ENCODE data around the gene PLN.

PLN gene

GRCh38 chr6:118589649-118590365 lies 41.7 kb downstream of the PLN start:
- H3K36me3 ChIP-seq (ENCODE audit: insufficient read depth, insufficient read length, low read length), result no peaks in the 10 kb centered on the region
- H3K4me3 ChIP-seq (ENCODE audit: insufficient read length, low read depth), result no peak overlapping the region
- H3K9me3 ChIP-seq (ENCODE audit: insufficient read depth, low read length), result peaks cover under 1% of the 10 kb centered on the region; the same call in 1 of the 2 replicates
- H3K9ac ChIP-seq (ENCODE audit: insufficient read length, low read depth), result no peak overlapping the region
- TF ChIP-seq ZNF274 (IDR thresholded peaks at IDR 0.05; ENCODE audit: low read depth, low read length) (no peak), SUZ12 (IDR thresholded peaks at IDR 0.05; ENCODE audit: extremely low read depth, insufficient read depth, insufficient read length) (no peak), YY1 (IDR thresholded peaks at IDR 0.05; ENCODE audit: insufficient read depth, insufficient read length) (no peak)
- no peaks in the 10 kb centered on the region for H3K4me1 ChIP-seq (ENCODE audit: insufficient read depth, insufficient read length)
- no peak for DNase-seq (ENCODE audit: low read depth, low spot score)
- H3K27me3 ChIP-seq (ENCODE audit: insufficient read depth, insufficient read length), result no peaks in the 10 kb centered on the region

GRCh38 chr6:118591897-118592296 lies 43.8 kb downstream of the PLN start:
- H3K9me3 ChIP-seq (ENCODE audit: insufficient read depth, low read length), result peaks cover 14% of the 10 kb centered on the region
- TF ChIP-seq ZNF274 (IDR thresholded peaks at IDR 0.05; ENCODE audit: low read depth, low read length) (no peak), SUZ12 (IDR thresholded peaks at IDR 0.05; ENCODE audit: extremely low read depth, insufficient read depth, insufficient read length) (no peak)
- no peaks in the 10 kb centered on the region for H3K36me3 ChIP-seq (ENCODE audit: insufficient read depth, insufficient read length, low read length)
- no peaks in the 10 kb centered on the region for H3K27me3 ChIP-seq (ENCODE audit: insufficient read depth, insufficient read length)
- H3K4me3 ChIP-seq (ENCODE audit: insufficient read length, low read depth), result no peak overlapping the region
- H3K4me1 ChIP-seq (ENCODE audit: insufficient read depth, insufficient read length), result no peaks in the 10 kb centered on the region
- H3K9ac ChIP-seq (ENCODE audit: insufficient read length, low read depth), result no peak overlapping the region
- no peak for DNase-seq (ENCODE audit: low read depth, low spot score)

GRCh38 chr6:118594877-118595276 lies 46.8 kb downstream of the PLN start:
- Histone ChIP-seq H3K4me1 (ENCODE audit: insufficient read depth, insufficient read length) (no peaks in the 10 kb centered on the region), H3K9me3 (ENCODE audit: insufficient read depth, low read length) (peaks cover 16% of the 10 kb centered on the region), H3K36me3 (ENCODE audit: insufficient read depth, insufficient read length, low read length) (no peaks in the 10 kb centered on the region), H3K27me3 (ENCODE audit: insufficient read depth, insufficient read length) (no peaks in the 10 kb centered on the region), H3K4me3 (ENCODE audit: insufficient read length, low read depth) (no peak overlapping the region), H3K9ac (ENCODE audit: insufficient read length, low read depth) (no peak overlapping the region)
- no peak for TF ChIP-seq YY1 (IDR thresholded peaks at IDR 0.05; ENCODE audit: insufficient read depth, insufficient read length)
- no peak for TF ChIP-seq SUZ12 (IDR thresholded peaks at IDR 0.05; ENCODE audit: extremely low read depth, insufficient read depth, insufficient read length)
- no peak for TF ChIP-seq ZNF274 (IDR thresholded peaks at IDR 0.05; ENCODE audit: low read depth, low read length)
- DNase-seq (ENCODE audit: low read depth, low spot score), result no peak

- TF ChIP-seq YY1 (IDR thresholded peaks at IDR 0.05; ENCODE audit: insufficient read depth, insufficient read length) (no peak), SUZ12 (IDR thresholded peaks at IDR 0.05; ENCODE audit: extremely low read depth, insufficient read depth, insufficient read length) (no peak), ZNF274 (IDR thresholded peaks at IDR 0.05; ENCODE audit: low read depth, low read length) (no peak)
- Histone ChIP-seq H3K9ac (ENCODE audit: insufficient read length, low read depth) (no peak overlapping the region), H3K4me1 (ENCODE audit: insufficient read depth, insufficient read length) (no peaks in the 10 kb centered on the region), H3K9me3 (ENCODE audit: insufficient read depth, low read length) (peaks cover 16% of the 10 kb centered on the region), H3K27me3 (ENCODE audit: insufficient read depth, insufficient read length) (no peaks in the 10 kb centered on the region), H3K36me3 (ENCODE audit: insufficient read depth, insufficient read length, low read length) (no peaks in the 10 kb centered on the region), H3K4me3 (ENCODE audit: insufficient read length, low read depth) (no peak overlapping the region)
- no peak for DNase-seq (ENCODE audit: low read depth, low spot score)
Observed at GRCh38 chr6:118596774-118597320, 48.8 kb downstream of the PLN start.

- no peaks in the 10 kb centered on the region for H3K36me3 ChIP-seq (ENCODE audit: insufficient read depth, insufficient read length, low read length)
- DNase-seq (ENCODE audit: low read depth, low spot score), result no peak
- H3K27me3 ChIP-seq (ENCODE audit: insufficient read depth, insufficient read length), result no peaks in the 10 kb centered on the region
- H3K9ac ChIP-seq (ENCODE audit: insufficient read length, low read depth), result no peak overlapping the region
- H3K4me1 ChIP-seq (ENCODE audit: insufficient read depth, insufficient read length), result no peaks in the 10 kb centered on the region
- H3K4me3 ChIP-seq (ENCODE audit: insufficient read length, low read depth), result no peak overlapping the region
- TF ChIP-seq ZNF274 (IDR thresholded peaks at IDR 0.05; ENCODE audit: low read depth, low read length), result no peak
- peaks cover 16% of the 10 kb centered on the region for H3K9me3 ChIP-seq (ENCODE audit: insufficient read depth, low read length)
Observed at GRCh38 chr6:118597636-118598035, 49.5 kb downstream of the PLN start.

GRCh38 chr6:118598324-118598723 lies 50.2 kb downstream of the PLN start:
- Histone ChIP-seq H3K9me3 (ENCODE audit: insufficient read depth, low read length) (peaks cover 19% of the 10 kb centered on the region), H3K36me3 (ENCODE audit: insufficient read depth, insufficient read length, low read length) (no peaks in the 10 kb centered on the region), H3K4me1 (ENCODE audit: insufficient read depth, insufficient read length) (no peaks in the 10 kb centered on the region), H3K27me3 (ENCODE audit: insufficient read depth, insufficient read length) (no peaks in the 10 kb centered on the region), H3K9ac (ENCODE audit: insufficient read length, low read depth) (no peak overlapping the region), H3K4me3 (ENCODE audit: insufficient read length, low read depth) (no peak overlapping the region)
- no peak for DNase-seq (ENCODE audit: low read depth, low spot score)
- TF ChIP-seq YY1 (IDR thresholded peaks at IDR 0.05; ENCODE audit: insufficient read depth, insufficient read length), result no peak

- Histone ChIP-seq H3K9ac (ENCODE audit: insufficient read length, low read depth) (no peak overlapping the region), H3K9me3 (ENCODE audit: insufficient read depth, low read length) (peaks cover 8% of the 10 kb centered on the region; the same call in 1 of the 2 replicates), H3K27me3 (ENCODE audit: insufficient read depth, insufficient read length) (no peaks in the 10 kb centered on the region), H3K36me3 (ENCODE audit: insufficient read depth, insufficient read length, low read length) (no peaks in the 10 kb centered on the region), H3K4me1 (ENCODE audit: insufficient read depth, insufficient read length) (no peaks in the 10 kb centered on the region), H3K4me3 (ENCODE audit: insufficient read length, low read depth) (no peak overlapping the region)
- no peak for DNase-seq (ENCODE audit: low read depth, low spot score)
- TF ChIP-seq YY1 (IDR thresholded peaks at IDR 0.05; ENCODE audit: insufficient read depth, insufficient read length), result no peak
- no peak for TF ChIP-seq SUZ12 (IDR thresholded peaks at IDR 0.05; ENCODE audit: extremely low read depth, insufficient read depth, insufficient read length)
- TF ChIP-seq ZNF274 (IDR thresholded peaks at IDR 0.05; ENCODE audit: low read depth, low read length), result no peak
Observed at GRCh38 chr6:118602300-118602699, 54.2 kb downstream of the PLN start.

Measured in NT2/D1 (cell line).